GM06990 (cell line): ENCODE data around the gene CDH22.

Source experiments
- DNase-seq: peaks from one replicate; pipeline ENCODE4 v3.0.0-alpha.2; 2011; ENCODE audit not compliant: insufficient read length; ENCODE audit errors: extremely low read depth
- H3K27me3 ChIP-seq: replicated peaks from 2 replicates; pipeline ENCODE4 v1.6.0; 2011; ENCODE audit warnings: low read length; ENCODE audit not compliant: control insufficient read depth, insufficient read depth
- H3K36me3 ChIP-seq: 2 replicates; pipeline ENCODE4 v1.5.1; 2011; ENCODE audit warnings: low read length; ENCODE audit not compliant: control insufficient read depth, insufficient read depth
- H3K4me3 ChIP-seq: replicated peaks from 2 replicates; pipeline ENCODE4 v1.5.1; 2011; ENCODE audit warnings: low read depth, mild to moderate bottlenecking, control low read depth, low read length
- TF ChIP-seq, protein P1 (sequence below): IDR thresholded peaks from 2 replicates; pipeline ENCODE4 v1.5.1; 2011; ENCODE audit warnings: low read length, control low read depth, mild to moderate bottlenecking, inconsistent platforms; ENCODE audit not compliant: insufficient read depth, poor library complexity, severe bottlenecking

The CDH22 gene

DNA sequence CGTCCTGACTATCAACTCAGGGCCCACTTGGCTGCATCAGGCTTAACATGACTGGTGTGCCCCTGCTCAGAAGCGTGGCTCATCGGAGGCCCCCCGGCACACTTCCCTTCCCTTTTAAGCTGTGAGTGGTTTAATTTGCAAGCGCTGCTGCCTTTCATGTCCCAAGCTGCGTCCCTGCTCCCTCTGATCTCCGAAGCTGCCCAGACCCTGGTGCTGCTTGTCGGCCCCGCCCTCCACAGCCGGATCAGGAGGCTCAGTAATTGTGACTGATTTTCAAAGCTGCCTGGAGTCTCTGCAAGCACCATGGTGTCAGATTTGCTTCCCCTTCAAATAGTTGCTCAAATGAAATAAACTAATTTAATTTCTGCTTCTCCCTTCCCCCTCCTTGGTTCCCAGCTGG is 71.1 kb downstream of the CDH22 start:
- TF ChIP-seq, protein P1, sequence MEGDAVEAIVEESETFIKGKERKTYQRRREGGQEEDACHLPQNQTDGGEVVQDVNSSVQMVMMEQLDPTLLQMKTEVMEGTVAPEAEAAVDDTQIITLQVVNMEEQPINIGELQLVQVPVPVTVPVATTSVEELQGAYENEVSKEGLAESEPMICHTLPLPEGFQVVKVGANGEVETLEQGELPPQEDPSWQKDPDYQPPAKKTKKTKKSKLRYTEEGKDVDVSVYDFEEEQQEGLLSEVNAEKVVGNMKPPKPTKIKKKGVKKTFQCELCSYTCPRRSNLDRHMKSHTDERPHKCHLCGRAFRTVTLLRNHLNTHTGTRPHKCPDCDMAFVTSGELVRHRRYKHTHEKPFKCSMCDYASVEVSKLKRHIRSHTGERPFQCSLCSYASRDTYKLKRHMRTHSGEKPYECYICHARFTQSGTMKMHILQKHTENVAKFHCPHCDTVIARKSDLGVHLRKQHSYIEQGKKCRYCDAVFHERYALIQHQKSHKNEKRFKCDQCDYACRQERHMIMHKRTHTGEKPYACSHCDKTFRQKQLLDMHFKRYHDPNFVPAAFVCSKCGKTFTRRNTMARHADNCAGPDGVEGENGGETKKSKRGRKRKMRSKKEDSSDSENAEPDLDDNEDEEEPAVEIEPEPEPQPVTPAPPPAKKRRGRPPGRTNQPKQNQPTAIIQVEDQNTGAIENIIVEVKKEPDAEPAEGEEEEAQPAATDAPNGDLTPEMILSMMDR: no peak
- Histone ChIP-seq H3K4me3 (no peak overlapping the region), H3K36me3 (no peaks in the 10 kb centered on the region), H3K27me3 (peaks cover 1% of the 10 kb centered on the region)
- DNase-seq: no peak

DNA sequence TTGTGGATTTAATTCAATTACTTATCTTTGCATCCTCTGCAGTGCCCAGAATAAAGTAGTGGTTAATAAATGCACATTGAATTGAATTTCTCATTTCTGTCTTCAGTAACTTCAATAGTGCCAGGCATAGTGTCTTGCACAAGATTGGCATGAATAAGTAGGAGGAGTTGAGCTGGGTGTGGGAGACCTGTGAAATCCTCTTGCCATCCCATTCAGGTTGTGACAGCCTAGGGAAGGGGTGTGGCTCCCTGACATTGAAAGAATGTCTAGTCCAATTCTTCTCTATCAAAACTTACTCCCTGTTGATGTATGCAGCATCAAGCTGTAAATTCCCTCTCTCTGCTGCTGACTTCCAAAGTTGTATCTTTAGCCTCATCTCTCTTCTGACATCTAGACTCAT is 73.2 kb downstream of the CDH22 start:
- TF ChIP-seq, protein P1: no peak
- DNase-seq: no peak
- Histone ChIP-seq H3K36me3 (no peaks in the 10 kb centered on the region), H3K4me3 (no peak overlapping the region), H3K27me3 (peaks cover 1% of the 10 kb centered on the region)

DNA sequence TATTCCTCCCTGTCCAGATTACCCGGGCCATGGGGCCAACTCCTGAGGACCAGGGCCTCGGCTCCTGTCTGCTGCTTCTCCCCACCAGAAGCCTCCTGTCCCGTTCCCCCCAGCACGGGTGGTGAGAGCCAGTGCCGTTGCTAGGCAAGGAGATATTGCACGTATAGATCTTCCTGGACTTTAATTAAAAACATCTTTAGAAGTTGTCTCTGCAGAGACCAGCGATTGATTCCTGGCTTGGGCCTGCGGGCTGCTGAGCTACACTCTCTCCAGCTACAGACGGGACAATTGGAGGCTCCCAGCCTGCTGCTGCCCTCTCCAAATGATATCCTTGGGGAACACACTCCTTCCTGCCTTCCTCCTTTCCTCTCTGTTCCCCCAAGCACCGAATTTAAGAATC is 74.6 kb downstream of the CDH22 start:
- Histone ChIP-seq H3K27me3 (peaks cover 1% of the 10 kb centered on the region; the same call in 1 of the 2 replicates), H3K36me3 (no peaks in the 10 kb centered on the region), H3K4me3 (no peak overlapping the region)
- no peak for DNase-seq
- TF ChIP-seq, protein P1: no peak

DNA sequence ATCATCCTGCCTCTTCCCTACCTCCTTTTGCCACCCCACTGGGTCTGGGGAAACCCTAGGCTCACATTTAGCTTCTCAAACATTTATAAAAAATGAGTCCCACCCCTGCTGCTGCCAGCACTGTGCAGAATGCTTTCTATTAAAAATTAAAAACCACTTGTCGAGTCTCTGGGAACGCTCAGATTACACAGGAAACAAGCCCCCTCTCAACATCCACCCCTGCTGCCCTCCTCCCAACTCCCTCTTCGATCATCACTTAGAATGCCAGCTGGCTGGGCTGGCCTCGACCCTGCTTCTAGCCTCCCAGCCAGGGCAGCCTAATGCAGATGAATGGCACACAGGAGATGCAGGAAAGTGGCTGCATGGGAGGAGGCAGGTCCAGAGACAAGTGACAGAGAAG is 75.8 kb downstream of the CDH22 start:
- H3K27me3 ChIP-seq: peaks cover under 1% of the 10 kb centered on the region; the same call in 1 of the 2 replicates
- no peak overlapping the region for H3K4me3 ChIP-seq
- DNase-seq: no peak
- H3K36me3 ChIP-seq: no peaks in the 10 kb centered on the region
- TF ChIP-seq, protein P1: no peak

DNA sequence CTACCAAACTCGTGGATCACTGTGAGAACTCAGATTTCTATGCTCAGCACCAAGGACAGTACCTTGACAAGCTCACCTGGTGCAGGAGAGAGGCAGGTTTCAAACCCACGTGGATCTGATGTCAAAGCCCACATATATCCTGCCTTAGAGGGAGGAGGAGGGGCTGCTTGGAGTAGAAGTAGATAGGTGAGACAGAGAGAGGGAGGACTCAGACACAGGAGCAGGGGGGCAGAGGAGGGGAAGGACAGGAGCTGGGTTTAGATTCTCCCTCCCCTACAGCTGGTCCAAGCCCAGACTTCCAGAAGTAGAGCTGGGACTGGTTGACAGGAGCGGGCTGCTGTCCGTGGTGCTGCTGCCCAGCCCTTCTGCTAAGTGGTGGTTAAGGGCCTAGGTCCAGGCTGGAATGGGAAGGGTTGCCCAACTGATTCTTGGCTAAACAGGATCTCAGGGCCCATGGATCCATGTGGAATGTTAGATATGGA is 77.5 kb downstream of the CDH22 start:
- TF ChIP-seq, protein P1: no peak
- Histone ChIP-seq H3K36me3 (no peaks in the 10 kb centered on the region), H3K27me3 (no peaks in the 10 kb centered on the region; the same call in 1 of the 2 replicates), H3K4me3 (no peak overlapping the region)
- DNase-seq: no peak

DNA sequence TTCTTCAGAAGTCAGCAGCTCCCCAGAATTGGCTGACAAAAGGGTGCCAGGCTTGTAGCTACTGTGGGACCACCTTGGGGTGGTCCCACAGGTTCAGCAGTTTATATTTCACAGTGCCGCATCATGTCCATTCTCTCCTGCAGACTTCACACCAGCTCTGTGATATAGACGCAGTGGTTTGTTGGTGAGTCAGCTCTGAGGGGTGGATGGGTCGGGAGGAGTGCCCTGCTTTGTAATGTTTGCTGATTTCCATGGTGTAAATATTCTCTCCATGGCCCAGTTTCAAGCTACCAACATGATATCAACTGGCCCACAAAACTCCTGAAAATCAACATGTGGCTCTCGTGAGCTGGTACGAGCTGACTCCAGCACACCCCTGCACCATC is 78.2 kb downstream of the CDH22 start:
- Histone ChIP-seq H3K36me3 (no peaks in the 10 kb centered on the region), H3K27me3 (no peaks in the 10 kb centered on the region; the same call in 1 of the 2 replicates), H3K4me3 (no peak overlapping the region)
- no peak for DNase-seq
- TF ChIP-seq, protein P1: no peak
